ENCODE results near the gene COL9A2.
"Not testable (repeated sequence)": the region's sequence is repeated elsewhere in the genome, so short reads cannot be mapped to it uniquely, and the experiment has no call there.

The COL9A2 gene

DNA sequence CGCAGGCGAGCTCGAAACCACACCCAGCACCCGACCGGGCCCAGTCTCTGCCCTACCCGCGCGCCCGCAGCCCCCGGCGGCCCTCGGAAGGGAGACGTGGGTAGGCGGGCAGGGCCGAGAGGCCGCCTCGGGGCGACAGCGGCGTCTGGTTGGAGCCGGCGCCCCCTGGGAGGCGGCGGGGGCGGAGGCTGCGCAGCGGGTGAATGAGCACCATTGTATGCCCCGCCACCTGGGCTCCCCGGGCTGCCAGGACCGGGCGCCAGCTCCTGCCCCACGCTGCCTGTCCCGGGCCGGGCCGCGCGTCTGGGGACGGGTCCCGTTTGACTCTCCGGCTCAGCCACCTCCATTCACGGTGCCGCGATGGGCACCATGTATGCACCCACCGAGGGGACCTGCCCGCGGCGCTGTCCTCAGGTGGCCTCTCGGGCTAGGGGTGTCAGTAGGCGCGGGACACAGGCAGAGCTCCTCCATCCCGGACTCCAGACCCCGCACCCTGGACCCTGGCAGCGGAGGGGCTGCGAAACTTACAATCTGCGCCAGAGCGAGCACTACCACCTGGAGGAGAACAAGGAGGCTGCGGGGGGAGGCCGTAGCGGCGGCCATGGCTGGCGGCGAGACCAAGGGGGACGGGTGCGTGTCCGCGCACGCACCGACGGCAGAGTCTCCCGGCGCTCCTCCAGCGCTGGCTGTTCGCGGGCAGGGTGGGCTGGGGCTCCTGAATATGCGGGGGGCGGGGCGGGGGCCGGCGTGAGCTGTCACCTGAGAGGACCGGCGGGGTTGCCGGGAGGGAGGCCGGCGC, at the start of gene COL9A2:
COL9A2 (minus strand) TSS at position 692 of the 799 bp plus-strand sequence; CDS start at position 603, 89 bp downstream.
- peak; percentile 46 for DNase-seq

DNA sequence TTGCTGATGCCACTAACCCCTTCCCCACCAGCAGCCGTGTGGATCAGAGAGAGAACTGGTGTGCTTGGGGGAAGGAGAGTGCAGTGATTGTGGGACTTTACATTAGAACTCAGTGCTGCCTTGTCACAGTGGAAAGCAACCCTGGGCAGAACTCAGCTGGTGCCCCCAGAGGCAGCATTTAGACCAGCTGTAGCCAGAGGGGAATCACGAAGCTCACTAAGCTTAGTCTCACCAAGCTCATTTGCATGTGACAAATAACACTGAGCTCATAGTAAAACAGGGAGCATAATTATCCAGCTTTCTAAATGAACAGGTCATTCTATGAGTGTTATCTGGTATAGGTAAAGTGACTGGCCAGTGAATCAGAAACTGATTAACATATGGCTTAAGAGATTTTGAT, 46.6 kb upstream of the COL9A2 start:
- DNase-seq, result no peak

GRCh38 chr1:40362699-40363098, 45.6 kb upstream of the COL9A2 start:
- no peak for DNase-seq

- DNase-seq, result no peak
These were observed 45.1 kb upstream of the COL9A2 start for GRCh38 chr1:40362199-40362598.

DNA sequence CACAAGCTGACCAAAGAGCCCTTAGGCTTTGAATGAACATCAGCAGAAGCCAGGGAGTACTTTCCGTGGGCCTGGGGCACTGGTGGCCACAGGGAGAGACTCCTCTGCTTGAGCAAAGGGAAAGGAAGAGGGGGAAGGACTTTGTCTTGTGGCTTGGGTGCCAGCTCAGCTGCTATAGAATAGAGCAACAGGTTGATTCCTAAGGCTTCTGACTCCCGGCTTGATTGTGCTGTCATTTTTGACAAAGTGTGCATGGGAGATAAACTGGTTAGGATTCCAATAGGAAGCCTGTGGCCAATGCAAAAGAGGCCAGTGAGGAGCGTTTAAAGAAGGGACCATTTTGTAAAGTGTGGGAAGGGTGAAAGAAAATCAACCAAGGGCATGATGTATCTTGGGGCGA, 44.6 kb upstream of the COL9A2 start:
- no peak for DNase-seq

DNA sequence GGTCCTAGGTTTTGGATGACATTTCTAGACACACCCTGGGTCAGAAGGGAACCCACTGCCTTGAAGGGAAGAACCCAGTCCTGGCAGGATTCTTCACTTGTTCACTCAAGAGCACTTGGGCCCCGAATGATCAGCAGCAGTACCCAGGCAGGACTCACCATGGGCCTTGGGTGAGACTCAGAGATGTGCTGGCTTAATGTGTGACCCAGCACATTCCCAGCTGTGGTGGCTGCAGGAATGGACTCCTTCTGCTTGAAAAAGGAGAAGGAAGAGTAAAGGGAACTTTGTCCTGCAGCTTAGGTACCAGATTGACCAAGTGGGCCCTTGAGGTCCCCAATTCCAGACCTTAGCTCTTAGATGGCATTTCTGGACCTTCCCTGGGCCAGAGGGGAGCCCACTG, 44.1 kb upstream of the COL9A2 start:
- no peak for DNase-seq

- no peak for DNase-seq
These were observed 43.5 kb upstream of the COL9A2 start for GRCh38 chr1:40360631-40361030.

DNA sequence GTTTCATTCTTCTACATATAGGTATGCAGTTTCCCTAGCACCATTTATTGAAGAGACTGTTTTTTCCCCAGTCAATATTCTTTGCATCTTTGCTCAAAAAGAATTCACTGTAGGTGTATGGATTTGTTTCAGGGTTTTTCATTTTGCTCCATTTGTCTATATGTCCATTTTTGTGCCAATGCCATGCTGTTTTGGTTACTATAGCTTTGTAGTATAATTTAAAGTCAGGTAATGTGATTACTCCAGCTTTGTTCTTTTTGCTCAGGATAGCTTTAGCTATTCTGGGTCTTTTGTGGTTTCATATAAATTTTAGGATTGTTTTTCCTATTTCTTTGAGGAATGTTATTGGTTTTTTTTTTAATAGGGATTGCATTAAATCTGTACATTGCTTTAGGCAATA, 40.5 kb upstream of the COL9A2 start:
- no peak for DNase-seq

DNA sequence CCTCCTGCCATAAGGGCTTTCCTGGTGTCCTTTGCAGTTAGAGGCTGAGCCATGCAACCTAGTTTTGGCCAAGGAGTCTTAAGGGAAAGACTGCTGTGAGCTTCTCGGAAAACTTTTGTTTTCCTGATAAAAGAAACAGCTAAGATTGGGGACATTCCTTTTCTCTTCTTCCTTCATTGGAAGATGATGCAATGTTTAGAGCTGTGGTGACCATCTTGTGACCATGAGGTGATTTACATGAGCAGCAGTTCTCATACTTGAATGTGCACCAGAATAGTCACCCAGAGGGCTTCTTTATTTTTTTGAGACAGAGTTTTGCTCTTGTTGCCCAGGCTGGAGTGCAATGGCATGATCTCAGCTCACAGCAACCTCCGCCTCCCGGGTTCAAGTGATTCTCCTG, 36.0 kb upstream of the COL9A2 start:
- DNase-seq, result no peak

- no peak for DNase-seq
These were observed 35.0 kb upstream of the COL9A2 start for GRCh38 chr1:40352126-40352525.

DNA sequence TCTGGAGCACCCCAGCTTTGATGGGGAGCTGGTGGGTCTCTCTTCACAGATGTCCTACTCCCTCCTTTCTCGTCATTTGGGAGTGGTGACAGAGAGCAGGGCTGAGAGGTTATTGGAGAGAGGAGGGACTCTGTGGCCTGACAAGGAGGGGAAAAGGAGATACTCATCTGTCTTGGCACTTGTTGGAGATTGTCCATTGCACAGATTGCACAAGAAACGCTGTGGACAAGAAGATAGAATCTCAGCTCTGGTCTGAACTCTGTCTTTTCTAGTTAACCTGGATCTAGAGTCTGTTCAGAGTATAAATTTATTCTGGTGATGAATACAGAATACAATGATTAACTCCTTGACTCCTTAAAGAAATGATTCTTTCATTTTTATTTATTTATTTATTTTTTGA, 34.0 kb upstream of the COL9A2 start:
- DNase-seq, result no peak

GRCh38 chr1:40350391-40350790, 33.3 kb upstream of the COL9A2 start:
- no peak for DNase-seq

DNA sequence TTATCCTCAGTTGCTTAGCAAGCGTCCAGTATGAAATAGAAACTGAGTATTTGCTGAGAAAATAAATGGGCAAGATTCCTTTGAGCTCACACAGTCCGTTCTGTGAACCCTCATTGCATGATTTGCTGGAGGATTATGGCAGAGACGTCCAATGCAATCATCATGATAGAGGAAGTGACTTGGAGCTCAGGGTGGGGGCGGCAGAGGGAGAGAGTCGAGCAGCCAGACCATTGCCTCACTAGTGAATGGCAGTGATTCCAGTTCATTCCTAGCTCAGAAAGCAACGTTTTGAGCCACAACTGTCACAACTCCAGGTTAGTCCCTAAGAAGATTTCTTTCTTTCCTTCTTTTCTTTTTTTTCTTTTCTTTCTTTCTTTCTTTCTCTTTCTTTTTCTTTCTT, 27.5 kb upstream of the COL9A2 start:
- DNase-seq, result peak; percentile 14

GRCh38 chr1:40342381-40342717, 25.3 kb upstream of the COL9A2 start:
- DNase-seq, result not testable (repeated sequence)

- DNase-seq, result peak; percentile 39
These were observed 24.6 kb upstream of the COL9A2 start for GRCh38 chr1:40341491-40342380.

DNA sequence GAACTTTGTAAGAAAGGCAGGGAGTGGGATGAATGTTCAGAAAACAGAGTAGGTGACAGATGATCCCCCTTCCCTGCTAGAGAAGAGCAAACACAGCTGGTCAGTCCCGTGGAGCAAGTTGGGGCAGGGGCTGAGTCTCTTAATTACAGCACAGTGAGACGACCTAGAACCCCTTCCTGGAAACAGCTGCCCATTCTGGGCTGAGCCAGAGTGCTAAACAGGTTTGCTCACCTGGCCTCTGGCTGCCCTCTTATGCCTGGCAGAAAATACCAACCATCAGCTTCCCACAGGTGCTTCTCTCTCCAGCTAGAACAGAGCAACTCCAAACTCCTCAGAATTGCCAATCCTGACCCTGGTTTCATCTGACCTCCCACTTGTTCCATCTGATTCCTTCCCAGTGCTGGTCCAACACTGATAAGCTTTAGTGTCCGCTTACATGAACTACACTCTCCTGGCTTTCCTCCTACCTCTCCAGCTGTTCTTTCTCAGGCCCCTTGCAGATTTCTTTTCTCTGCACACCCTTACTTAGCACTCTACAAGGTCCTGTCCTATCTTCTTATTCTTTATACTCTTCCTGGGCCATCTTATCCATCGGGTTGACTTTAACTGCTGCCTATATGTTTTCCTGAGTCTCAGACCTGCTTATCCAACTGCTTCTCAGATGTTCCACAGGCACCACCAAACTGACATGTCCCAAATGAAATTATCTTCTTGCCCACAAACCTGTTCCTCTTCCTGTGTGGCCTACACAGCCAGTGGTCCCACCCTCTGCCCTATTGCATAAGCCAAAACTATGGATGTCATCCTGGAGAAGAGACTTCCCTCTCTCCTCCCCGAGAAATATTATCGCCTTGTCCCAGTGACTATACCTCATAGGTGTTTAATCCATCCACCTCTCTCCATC, 22.6 kb upstream of the COL9A2 start:
- DNase-seq, result no peak

GRCh38 chr1:40338745-40339419, 21.8 kb upstream of the COL9A2 start:
- DNase-seq, result peak; percentile 94

- DNase-seq, result no peak
These were observed 20.4 kb upstream of the COL9A2 start for GRCh38 chr1:40337443-40337842.

- DNase-seq, result no peak
These were observed 15.6 kb upstream of the COL9A2 start for GRCh38 chr1:40332695-40333094.

DNA sequence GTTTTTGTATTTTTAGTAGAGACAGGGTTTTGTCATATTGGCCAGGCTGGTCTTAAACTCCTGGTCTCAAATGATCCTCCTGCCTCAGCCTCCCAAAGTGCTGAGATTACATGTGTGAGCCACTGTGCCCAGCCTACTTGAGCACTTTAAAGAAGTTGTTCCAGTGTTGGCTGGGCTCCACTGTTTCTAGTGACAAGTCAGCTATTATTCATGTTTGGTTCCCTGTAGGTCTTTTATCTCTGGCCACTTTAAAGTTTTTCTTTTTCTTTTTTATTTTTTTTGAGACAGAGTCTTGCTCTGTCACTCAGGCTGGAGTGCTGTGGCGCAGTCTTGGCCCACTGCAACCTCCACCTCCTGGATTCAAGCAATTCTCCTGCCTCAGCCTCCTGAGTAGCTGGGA, 14.3 kb upstream of the COL9A2 start:
- DNase-seq, result not testable (repeated sequence)

DNA sequence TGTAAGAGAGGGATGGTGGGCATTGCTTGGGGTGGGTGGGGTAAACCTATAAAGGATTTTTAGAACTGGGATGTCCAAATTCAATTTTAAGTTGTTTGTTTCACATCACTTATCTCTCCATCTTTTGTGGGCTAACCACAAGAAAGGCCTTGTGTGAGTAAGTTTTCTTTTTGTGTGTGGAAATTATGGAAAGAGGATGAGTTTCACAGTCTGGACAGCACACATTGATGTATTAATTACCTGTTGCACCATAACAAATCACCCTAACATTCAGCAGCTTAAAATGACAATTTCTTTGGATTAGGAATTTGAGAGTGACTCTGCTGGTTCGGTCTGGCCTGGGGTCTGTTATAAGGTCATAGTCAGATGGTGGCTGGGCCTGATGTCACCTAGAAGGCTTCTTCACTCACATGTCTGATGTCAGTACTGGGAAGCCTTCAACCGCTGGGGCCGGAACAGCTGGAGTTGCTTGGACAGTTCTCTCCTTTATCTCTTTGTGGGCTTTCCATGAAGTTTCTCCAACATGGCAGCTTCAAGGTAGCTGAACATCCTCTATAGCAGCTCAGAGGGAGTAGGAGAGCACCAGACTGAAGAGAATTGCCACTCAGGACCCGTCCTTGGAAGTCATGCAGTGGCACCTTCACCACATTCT, 2.0 kb upstream of the COL9A2 start:
- DNase-seq, result no peak

DNA sequence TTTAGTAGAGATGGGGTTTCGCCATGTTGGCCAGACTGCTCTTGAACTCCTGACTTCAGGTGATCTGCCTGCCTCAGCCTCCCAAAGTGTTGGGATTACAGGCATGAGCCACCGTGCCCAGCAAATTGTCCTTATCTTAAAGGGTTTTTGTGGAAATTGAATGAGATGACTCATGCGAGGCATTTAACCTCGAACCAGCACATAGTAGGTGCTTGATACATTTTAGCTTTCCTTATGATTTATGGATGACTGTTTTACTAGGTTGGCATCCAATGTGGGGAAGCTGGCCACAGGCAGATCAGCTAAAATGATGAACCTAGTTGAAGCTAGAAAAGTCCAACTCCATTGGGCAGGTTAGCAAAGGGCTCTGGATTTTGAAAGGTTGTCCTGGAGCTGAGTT, 1.4 kb upstream of the COL9A2 start:
- no peak for DNase-seq
